ENCODE results near the gene COPS8. TPM values are rescaled to one million over a fixed set of nuclear protein-coding genes. Genes with fewer than 3 reads are reported as not detected.

The COPS8 gene
- total and polyA plus RNA-seq, 2 of the 8 experiments (the other 6 are each of a cell fraction or from before 2014, with no cell fraction given), result 59.3 to 67.5 TPM

DNA sequence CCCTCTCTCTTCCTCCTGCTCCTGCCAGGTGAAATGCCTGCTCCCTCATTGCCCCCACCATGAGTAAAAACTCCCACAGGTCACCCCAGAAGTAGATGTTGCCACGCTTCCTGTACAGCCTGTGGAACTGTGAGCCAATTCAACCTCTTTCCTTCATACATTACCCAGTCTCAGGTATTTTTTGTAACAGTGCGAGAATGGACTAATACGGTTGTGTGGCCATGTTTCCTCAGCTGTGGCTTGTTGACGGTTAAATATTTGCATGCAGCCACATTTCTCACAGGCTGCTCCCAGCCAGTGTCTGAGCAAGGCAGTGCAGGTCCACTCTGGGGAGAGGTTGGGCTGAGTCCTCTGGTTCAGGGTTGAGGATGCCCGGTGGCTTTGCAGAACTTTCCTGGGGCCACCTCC lies 27.8 kb upstream of the COPS8 start (continued):
- no peak for TF ChIP-seq TAF1 (IDR thresholded peaks at IDR 0.05; ENCODE audit: low read depth, low read length)

Measured in H1 (cell line).